IPS DF 4.7 (cell line): ENCODE measurements around the gene HACD2.

Experiments
- DNase-seq: peaks from one replicate; pipeline ENCODE4 v3.0.0-alpha.2; 2013; ENCODE audit warnings: low spot score; ENCODE audit errors: extremely low read depth

The HACD2 gene

DNA sequence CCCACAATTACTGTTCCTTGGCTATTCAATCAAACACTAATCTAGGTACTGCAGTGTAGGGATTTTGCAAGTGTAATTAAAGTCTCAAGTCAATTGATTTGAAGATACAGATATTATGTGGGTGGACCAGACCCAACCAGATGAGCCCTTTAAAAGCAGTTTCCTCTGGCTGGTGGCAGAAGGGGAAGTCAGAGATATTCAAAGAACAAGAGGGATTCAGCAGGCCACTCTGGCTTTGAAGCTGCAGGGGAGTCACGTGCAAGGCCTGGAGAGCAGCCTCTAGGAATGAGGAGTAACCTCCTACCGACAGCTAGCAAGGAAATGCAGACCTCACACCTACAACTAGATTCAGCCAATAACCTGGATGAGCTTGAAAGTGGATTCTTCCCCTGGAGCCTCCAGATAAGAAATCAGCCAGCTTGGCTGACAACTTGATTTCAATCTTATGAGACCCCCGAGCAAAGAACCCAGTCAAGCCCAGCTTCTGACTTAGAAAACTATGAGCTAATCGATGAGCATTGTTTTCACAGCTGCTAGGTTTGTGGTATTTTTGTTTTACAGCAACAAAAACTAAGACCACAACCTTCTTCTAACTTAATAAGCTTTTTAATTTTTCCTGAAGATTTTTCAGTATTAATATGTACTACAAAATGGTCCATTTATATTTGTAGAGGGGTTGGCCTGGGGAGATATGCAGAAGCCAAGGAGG lies 13.4 kb downstream of the HACD2 start:
- no peak for DNase-seq

DNA sequence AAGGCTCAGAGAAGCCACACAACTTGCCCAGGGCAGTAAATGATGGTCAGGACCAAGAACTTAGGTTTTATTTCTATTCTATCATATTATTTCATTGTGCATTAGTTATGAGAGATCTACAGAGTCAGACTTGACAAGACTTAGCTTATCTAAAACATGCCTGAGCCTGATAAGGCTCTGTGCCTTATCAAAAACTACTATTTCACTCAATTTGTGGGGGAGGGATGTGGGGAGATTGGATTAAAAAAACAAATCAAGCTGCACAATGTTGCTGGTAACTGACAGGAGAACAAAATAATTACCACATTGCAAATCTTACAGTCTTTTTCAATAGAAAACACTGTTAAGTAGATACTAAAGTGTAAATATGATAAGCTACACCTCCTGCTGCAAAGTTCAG lies 16.0 kb downstream of the HACD2 start:
- DNase-seq: no peak

DNA sequence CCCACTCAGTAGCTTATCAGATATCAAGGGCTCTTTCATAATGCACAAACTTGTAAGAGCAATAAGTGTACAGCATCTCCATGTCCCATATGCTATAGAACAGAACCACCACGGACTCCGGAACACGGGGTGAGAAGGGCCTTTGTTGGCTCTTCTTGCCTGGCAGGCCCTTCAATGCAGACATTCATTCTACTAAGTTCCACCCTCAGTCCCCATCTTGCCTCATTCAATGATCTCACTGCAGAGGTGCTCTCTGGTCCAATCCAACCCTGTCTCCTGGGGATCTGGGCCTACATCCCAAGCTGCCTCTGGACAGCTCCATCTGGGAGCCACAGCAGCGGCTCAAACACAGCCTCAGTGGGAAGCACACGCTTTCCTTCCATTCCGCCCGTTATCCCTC lies 16.8 kb downstream of the HACD2 start:
- no peak for DNase-seq

DNA sequence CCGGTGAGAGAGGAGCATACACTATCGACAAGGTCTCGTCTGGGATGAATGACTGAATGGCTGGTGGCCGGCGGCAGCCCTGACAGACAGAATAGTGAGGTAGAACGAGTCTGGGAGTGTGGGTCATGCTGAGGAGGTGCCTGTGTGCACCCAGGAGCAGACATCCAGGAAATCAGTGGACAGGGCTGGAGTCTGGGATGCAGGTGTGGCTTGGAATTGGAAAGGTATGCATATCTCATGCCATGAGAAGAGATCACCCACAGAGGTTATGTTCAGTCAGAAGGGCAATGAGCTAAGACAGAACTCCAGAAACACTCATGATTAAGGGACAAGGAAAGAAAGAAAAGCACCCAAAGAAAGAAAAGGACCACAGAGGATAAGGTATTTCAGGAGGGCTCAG lies 20.8 kb downstream of the HACD2 start:
- DNase-seq: no peak

DNA sequence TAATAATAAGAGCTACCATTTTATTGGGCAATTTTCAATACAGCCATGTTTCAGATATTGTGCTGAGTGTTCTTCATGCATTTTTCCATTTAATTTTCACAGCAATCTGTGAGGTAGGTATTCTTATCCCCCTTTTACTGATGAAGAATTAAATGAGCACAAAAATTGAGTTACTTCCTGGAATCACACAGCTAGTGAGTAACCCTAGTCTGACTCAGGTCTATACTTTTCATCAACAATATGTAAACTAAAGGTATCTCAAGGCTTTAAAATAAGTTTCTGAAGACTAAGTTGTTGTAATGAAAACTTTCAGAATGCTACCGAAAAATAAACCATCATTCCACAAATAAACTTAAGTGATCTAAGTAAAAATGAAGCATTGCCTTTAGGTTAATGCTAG lies 22.3 kb downstream of the HACD2 start:
- no peak for DNase-seq

DNA sequence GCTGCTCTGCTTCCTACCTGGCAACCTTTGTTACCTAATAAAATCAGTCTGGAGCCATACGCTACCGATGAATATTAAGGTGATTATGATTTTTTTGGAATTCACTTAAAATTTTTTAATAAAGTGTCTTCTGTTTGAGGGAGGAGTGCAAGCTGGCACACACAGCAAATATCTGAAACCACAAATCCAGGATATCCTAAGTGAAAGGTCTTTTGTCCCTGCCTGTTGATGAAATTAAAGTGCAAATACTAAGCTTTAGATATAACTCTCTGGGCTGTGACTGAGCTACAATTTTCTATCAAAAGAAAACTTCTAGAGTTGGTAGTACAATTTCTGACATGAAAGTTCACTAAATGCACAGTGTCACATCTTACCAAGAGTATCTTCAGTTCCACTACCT lies 23.7 kb downstream of the HACD2 start:
- no peak for DNase-seq

DNA sequence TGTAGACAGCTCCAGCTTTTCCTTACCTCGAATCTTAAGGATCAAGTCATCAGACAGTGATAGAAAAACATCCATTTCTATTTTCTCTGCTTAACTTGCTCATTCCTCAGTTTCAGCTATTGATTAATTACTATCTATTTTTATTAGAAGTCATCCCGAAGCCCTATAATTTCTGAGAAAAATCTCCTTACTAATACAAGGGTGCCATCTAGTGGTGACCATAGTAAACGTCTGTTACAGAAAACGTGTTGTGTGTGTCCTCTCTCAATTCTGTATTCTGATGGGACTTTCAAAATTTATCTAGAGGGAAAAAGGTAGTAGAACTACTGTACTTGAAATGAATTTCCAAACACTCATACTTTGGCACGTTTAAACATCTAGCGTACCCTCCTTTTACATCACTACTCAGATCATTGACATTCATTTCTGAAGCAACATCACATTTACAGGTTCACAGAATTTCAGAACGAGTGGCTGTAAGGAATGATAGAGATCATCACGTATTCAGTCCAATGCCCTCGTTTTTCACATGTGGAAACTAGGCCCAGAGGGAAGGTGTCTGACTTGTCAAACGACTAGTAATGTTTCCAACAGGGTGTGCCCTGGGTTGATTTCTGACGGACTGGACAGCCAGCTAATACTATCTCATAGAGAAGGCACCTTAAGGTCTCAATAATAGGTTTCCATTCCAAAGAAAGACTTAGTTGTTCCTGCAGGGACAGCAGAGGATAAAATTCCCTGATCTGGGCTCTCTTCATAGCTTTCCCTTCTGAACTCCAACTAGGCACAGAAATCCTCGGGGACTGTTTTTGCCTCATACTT lies 25.6 kb downstream of the HACD2 start:
- no peak for DNase-seq

DNA sequence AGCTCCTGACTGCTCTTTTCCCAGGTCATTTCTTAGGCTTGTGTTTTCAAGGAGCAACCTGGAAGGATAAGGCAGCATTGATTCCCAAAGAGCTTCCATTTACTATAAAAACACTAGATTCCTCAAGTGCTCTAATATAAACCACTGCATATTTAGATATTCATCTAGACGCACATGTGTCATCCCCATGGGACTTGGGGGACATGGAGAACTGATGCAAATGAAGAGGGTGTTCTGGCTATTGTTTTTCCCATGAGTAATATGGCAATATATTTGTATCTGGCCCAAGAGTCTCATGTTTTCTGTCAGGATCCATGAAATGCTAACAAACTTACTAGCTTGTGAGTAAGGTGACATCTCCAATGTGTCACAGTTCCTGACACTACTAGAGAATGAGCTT lies 31.3 kb downstream of the HACD2 start:
- no peak for DNase-seq

DNA sequence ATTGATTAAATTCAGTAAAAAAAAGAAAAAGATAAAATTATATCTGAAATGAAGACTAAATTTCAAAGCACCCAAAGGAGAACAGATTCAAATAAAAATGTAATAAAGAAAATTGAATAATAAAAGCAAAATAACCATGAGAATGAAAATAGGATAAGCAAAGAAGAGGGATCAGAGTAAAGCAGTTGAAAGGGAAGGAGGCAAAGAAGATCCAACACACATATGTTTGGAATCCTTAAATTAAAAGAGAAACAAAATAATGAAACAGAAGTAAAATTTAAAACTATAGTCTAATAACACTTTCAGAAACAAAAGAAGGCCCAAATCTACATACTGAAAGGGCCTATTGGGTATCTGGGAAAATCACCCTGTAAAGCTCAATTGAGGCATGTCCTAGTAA lies 32.1 kb downstream of the HACD2 start:
- no peak for DNase-seq

DNA sequence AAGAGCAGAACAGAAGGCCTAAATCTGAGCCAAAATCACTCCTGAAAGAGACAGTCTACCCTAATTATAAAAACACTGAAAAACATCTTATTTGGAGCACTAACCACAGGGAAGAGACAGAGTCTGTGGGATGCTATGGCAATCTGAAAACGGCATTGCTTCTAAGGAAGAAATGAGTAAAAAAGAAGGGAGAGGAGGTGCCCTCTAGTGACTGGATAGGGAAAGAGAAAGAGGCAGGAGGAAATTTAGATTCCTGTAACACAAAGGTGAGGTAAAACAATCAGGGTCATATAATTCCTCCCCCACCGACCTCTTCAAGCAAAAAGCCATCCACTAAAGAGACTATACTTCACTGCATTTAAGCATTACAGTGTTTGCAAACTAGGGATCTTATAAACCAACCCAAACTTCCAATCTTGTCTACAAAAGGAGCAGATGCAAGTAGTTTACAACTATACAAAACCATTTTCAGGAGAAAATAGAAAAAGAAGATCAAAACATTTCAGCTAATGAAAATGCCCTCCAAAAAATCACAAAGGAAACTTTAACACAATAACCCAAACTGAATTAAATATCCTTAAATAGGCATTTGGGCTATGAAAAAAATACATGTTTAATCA lies 32.6 kb downstream of the HACD2 start:
- DNase-seq: no peak

DNA sequence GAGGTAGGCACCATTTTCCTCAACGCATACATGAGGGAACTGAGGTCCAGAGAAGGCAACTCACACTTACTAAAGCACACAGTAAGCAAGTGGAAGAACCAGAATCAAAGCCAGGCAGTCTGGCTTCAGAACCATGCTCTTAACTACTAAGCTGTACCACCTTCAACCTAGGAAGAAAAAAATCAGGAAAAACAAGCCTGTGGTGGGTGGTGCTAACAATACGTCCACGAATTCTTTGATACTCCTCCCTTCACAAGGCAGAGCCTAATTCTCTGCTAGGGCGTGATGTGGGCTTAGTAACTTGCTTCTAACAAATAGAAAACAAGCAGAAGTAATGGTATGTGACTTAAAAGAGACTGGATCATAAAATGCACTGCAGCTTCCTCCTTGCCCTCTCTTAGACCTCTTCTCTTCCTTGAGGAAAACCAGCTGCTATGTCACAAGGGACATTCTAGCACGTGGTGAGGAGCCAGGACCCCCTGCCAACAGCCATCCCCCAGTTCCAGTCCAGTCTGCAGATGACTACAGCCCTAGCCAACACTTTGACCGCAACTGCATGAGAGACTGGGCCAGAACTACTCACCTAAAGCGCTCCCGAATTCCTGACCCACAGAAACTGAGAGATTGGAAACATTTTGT lies 36.9 kb downstream of the HACD2 start:
- DNase-seq: no peak

DNA sequence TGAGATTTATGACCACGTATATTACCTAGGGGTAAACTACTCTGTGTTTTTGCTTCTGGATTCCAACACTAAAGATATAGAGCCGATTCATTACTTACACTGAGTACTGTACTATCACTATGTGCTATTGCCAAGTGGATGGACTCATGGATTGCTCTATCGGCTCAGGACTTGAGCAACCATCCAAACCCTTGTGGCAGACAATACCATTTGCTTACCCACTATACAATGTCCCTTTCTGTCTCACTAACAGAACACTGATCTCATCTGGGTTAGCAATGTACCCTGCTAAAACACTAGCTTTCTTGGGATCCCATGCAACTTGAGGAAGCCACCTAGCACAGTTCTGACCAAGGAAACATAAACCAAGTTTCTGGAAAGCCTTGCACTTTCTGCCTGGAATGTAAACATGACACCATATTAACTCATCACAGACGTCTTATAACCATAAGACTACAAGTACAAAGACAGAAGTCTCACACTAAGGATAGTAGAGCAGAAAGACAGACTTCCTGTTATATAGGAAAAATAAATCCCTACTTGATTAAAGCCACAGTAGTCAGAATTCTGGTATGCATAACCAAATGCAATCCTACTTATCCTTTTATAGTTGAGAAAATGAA lies 38.6 kb downstream of the HACD2 start:
- DNase-seq: no peak

DNA sequence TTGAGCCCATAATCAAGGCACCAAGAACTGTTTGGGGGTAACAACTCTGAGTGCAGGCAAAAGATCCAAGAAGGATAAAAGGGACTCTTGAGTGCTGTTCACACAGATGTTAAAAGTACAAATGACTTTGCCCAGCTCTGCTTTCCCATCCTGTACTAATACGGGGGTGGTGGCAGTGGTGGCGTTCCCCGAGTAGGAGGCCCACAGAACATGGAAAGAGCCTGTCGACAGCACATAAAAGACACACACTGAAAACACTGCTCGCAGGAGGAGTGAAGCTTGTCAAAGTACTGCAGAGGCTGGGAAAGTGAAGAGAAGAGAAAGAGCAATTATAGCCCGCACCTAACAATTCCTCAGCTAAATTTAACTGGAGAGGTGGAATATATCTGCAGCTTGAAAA lies 40.9 kb downstream of the HACD2 start:
- DNase-seq: no peak

DNA sequence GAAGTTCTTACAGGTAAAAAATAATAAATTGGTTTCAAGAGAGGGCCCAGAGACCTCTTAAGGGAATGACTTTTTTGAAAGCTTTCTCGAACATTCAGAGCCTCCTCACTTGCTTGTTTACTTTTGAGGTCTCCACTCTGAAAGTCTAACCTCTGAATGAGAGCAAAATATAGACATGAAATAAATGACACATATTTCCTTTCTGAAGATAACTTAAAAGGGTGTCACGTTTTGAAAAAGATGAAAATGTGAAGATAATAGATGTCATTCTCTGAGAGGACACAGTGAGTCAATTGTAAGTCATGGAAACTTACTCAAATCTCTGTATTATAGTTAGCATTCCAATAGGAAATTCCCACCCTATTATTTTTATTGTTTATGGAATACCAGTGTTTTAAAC lies 44.6 kb downstream of the HACD2 start:
- no peak for DNase-seq

DNA sequence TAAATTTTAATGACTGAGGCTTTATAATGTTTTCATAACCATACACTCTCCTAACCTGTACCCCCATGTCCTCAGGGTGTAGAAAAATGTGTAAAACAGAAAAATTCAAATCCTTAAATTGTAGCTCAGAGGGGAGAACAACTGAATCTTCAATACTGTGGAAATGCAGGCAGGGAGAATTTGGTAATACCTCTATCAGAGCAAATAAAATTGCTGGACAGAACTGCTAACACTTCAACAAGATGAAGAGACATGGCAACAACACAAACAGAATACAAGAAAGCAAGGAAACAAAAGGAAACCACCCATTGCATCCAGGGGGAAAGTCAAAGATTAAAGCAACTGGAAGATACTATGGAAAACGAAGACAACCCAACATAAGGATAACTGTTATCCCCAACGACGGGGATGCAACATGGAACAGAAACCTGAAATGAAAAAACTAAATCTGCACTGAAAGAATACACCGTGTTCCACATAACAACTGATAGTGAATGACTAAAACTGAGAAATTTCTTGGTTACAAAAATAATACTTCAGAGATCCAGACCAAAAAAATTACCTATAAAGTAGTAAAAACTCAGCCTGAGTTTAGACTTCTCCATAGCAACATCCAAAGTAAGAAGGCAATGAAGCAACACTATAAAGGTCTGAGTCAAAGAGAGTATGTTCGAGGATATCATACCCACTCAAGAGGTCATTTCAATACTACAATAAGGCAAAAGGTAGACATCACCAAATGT lies 48.5 kb downstream of the HACD2 start:
- DNase-seq: no peak

DNA sequence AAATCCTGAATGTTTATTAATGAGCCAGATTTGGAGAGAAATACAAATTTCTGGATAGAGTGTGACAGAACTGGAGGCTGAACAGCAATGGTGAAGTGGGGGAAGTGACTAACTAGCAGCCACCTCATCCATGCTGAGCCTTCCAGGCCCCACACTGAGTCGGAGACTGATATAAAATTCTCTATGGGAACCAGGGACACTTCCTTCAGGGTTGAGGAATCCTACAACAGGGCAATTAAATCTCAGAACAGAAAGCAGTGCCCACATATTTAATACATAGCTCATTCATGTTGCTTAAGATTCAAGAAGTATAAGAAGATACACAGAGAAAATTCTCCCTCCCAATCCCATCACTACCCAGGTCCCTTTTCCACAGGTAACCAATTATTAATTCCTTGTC lies 49.3 kb downstream of the HACD2 start:
- no peak for DNase-seq

DNA sequence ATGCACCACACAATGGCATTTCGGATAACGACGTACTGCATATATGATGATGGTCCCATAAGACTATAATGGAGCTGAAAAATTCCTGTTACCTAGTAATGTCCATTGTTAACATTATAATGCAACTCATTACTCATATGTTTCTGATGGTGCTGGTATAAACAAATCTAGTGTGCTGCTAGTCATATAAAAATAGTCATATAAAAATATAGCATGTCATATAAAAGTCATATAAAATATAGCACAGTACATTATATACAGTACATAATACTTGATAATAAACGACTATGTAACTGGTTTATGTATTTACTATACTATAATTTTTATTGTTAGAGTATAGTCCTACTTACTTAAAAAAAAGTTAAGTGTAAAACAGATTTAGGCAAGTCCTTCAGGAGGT lies 50.6 kb downstream of the HACD2 start:
- no peak for DNase-seq

DNA sequence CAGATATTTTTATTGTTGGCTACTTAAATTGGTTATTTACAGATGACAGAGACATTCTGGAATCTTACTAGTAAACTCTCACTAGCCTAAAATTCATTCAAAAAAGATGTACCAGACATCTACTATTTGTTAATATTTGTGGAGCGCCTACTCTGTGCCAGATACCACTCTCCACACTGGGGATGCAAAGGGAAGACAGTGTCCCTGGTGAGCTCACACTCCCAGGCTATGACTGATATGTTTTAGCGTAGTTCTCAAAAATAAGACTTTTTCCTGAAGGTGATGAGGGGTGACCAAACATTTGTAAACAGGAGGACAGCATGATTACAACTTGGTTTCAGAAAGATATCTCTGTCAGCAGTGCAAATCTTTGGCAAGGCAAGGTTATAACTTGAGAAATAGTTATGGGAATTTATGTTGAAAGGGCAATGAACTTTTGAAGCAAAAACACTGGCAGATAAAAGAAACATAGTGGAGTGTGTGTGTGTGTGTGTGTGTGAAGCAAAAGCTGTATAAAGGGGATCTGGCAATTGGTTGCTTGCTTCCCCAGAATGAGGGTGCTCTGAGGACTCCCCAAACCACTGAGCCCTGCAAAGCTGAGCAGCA lies 51.2 kb downstream of the HACD2 start:
- DNase-seq: no peak

DNA sequence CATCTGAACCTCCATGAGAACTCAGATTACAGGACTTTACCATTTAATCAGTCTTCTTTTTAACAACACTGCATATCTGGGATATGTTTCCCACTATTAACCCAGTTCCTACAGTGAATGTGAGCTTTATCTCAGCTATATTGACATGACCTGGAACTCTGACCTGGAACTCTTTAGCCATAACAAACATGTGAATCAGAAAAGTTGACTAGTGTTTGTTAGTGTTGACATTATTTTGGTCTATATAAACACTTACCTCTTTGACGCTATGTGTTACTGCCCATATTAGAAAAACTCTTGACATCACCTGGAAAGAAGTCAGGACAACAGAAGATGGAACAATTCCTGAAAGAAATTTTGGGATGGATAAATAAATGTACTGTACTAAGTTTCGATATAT lies 56.7 kb downstream of the HACD2 start:
- DNase-seq: no peak

DNA sequence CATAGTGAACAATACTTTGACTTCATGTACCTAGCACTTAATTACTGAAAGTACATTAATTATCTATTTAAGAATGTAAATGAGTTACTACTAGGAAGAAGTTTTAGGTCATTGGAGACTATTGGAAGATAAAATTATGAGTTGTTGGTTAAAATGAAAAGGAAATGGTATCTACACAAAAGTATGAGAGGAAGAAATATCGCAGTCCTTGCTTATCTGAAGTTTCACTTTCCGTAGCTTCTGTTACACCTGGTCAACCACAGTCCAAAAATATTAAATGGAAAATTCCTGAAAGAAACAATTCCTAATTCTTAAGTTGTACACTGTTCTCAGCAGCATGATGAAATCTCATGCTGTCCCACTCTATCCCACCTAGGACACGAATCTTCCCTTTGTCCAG lies 57.8 kb downstream of the HACD2 start:
- DNase-seq: no peak

DNA sequence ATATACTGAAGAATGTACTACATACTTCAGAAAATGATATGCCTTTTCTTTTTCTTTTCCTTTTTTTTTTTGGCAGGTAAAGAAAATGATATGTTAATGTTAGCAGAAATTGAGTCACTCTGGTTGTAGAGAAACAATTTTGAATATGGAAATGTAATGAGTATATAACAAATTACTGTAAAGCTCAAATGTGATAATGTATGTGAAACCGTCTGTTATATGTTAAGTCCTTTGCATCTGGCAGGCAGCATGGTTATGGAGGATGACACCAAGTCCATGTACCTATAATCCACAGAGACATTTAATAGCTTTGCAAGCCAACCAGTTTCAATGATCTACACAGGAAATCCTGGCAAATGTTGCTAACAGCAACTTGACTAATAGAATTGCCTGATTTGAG lies 58.4 kb downstream of the HACD2 start:
- DNase-seq: no peak
